GM12865 (cell line): ENCODE results near the gene AZGP1.
"Not testable (repeated sequence)": the region's sequence is repeated elsewhere in the genome, so short reads cannot be mapped to it uniquely, and the experiment has no call there.

Experiments used
- DNase-seq: peaks from one replicate; pipeline ENCODE4 v3.0.0; 2010; ENCODE audit warnings: low read depth
- H3K4me3 ChIP-seq: 2 replicates; pipeline ENCODE4 v1.5.1; 2011; ENCODE audit warnings: mild to moderate bottlenecking, low read depth, low read length, control low read depth
- TF ChIP-seq, protein P1 (sequence below): IDR thresholded peaks from 2 replicates; pipeline ENCODE4 v1.5.1; 2011; ENCODE audit warnings: low read length, control low read depth, low read depth, inconsistent platforms; ENCODE audit not compliant: insufficient read depth; ENCODE audit errors: missing control alignments

AZGP1 gene

DNA sequence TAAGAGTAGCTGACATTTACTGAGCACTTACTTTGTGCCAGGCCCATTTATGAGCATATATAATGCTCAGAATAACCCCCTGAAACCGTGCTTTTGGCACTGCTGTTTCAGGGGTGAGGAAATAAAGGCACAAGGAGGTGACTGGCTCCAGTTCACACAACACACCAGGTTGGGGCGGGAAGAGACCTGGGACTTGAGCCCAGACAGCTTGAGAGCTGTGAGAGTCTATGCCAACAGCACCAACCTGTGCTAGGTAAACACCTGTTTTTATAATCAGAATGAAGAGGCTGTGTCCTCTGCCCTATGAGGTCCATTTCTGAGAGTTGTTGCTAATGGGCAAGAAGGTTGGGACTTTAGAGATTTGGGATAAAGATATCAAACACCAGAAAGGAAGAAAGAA is 8.8 kb upstream of the AZGP1 start:
- no peak for DNase-seq
- TF ChIP-seq, protein P1, sequence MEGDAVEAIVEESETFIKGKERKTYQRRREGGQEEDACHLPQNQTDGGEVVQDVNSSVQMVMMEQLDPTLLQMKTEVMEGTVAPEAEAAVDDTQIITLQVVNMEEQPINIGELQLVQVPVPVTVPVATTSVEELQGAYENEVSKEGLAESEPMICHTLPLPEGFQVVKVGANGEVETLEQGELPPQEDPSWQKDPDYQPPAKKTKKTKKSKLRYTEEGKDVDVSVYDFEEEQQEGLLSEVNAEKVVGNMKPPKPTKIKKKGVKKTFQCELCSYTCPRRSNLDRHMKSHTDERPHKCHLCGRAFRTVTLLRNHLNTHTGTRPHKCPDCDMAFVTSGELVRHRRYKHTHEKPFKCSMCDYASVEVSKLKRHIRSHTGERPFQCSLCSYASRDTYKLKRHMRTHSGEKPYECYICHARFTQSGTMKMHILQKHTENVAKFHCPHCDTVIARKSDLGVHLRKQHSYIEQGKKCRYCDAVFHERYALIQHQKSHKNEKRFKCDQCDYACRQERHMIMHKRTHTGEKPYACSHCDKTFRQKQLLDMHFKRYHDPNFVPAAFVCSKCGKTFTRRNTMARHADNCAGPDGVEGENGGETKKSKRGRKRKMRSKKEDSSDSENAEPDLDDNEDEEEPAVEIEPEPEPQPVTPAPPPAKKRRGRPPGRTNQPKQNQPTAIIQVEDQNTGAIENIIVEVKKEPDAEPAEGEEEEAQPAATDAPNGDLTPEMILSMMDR = no peak
- no peak overlapping the region for H3K4me3 ChIP-seq

DNA sequence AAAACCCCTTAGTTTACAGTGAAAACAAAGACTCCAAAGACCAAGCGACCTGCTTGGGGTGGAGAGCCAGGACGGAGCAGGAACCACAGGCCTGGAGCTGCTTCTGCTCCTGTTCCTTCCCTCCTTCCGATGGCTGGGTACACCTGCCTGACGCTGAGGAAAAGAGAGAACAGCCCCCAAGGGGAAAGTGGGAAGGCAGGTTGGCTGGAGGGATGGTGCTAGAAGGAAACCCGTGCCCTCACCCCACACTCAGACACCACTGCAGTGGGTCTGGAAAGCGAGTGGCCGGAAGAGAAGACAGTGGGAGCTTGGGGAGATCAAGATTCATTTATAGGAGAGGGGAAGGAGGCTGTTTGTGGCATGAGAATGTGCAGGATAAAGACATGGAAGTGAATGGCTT is 5.2 kb upstream of the AZGP1 start:
- H3K4me3 ChIP-seq = not testable (repeated sequence)

DNA sequence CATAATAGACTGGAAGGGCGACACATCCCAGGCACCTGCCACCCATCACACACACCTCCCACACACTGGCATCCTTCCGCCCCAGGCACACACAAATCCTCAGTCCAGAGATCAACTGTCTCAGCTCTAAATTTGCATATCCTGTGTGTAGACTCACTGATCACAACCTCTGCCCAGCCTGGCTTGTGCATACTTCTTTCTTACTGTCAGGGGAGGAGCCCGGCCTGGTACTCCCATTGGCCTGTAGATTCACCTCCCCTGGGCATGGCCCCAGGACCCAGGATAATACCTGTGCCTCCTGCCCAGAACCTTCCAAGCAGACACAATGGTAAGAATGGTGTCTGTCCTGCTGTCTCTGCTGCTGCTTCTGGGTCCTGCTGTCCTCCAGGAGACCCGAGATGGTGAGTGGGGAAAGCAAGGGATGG is 4.6 kb upstream of the AZGP1 start:
- DNase-seq, H3K4me3 ChIP-seq: not testable (repeated sequence)

More for the DNA sequence above, 5.2 kb upstream of the AZGP1 start:
- DNase-seq = not testable (repeated sequence)

DNA sequence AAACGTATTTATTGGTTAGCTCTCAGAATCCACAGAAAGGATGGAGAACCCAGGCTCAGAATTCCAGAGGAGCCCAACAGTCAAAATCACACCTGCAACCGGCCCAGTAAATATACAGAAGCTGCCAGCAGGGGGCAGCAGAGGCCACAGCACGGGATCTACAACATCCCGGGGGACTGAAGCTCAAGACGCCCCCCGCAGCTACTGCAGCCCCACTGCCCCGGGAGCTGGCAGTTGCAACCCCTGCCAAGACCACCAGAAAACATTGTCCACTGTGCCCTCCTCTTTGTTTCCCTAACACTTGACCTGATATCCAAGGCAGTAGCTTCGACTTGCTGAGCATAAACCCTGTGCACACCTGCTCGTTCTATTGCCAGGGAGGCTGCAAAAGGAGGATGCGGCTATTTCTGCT is 4.0 kb upstream of the AZGP1 start:
- TF ChIP-seq, protein P1 = peak; percentile 33
- not testable (repeated sequence) for DNase-seq, H3K4me3 ChIP-seq

DNA sequence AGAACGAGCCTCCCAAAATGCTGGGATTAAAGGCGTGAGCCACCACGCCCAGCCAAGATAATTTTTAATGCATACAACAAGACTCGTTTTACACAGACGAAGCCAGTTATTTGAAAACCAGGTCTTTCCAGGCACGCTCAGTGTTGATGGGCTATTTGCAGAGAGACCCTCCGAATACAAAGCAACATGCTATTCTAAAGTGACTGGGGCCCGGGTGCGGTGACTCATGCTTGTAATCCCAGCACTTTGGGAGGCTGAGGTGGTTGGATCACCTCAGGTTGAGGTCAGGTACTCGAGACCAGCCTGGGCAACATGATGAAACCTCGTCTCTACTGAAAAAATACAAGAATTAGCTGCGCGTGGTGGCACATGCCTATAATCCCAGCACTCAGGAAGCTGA is 795 bp upstream of the AZGP1 start:
- H3K4me3 ChIP-seq = no peak overlapping the region
- no peak for DNase-seq
- TF ChIP-seq, protein P1 = no peak

DNA sequence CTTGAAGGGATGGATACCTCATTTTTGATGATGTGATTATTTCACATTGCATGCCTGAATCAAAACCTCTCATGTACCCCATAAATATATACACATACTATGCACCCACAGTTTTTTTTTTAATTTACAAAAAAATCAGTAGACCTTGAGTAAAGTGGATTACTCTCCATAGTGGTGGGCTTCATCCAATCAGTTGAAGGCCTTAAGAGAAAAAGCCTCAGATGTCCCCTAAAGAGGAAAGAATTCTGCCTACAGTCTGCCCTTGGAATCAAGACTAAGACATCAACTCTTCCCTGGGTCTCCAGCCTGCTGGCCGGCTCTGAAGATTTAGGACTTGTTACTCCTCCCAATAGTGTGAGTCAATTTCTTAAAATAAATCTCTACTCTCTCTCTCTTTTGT is 1.1 kb downstream of the AZGP1 start:
- no peak overlapping the region for H3K4me3 ChIP-seq
- TF ChIP-seq, protein P1 = no peak
- DNase-seq = no peak

DNA sequence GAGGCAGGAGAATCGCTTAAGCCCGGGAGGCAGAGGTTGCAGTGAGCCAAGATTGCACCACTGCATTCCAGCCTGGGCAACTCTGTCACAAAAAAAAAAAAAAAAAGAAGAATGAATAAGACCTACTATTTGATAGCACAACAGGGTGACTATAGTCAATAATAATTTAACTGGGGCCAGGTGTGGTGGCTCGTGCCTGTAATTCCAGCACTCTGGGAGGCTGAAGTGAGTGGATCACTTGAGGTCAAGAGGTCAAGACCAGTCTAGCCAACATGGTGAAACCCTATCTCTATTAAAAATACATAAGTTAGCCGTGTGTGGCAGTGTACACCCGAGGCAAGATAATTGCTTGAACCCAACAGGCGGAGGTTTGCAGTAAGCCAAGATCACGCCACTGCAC is 2.0 kb downstream of the AZGP1 start:
- not testable (repeated sequence) for DNase-seq, H3K4me3 ChIP-seq

DNA sequence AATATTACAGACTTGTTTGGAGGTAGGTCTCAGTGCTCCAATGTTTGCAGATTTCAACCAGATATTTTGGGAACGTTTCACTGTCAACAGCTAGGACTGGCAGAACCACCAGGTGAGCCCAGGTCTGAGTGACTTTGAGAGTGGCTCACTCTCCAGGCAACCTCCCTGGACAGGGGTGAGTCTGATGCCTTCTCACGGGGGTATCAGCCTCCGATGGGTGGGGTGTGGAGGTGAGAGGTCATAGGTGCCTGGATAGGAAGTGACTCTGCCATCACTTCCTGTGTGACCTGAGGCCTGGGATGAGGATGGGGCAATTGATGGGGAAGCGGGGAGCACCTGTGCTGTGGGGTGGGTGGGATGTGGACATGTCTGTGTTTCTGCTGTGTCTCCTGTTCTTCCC is 4.6 kb downstream of the AZGP1 start:
- TF ChIP-seq, protein P1 = no peak
- no peak overlapping the region for H3K4me3 ChIP-seq
- DNase-seq = no peak

DNA sequence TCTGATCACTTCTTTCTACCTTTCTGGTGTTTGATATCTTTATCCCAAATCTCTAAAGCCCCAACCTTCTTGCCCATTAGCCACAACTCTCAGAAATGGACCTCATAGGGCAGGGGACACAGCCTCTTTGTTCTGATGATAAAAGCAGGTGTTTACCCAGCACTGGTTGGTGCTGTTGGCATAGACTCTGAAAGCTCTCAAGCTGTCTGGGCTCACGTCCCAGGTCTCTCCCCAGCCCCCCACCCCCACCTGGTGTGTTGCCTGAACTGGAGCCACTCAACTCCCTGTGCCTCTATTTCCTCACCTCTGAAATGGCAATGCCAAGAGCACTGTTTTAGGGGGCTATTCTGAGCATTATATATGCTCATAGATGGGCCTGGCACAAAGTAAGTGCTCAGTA is 6.0 kb downstream of the AZGP1 start:
- H3K4me3 ChIP-seq, DNase-seq: not testable (repeated sequence)
